K562 (cell line): ENCODE measurements around the gene POLR2A.

ENCODE experiments used
- BACH1 ChIP-seq: fragments of 200-800 bp; sonication (Bioruptor generic); IDR thresholded peaks from 2 replicates; pipeline ENCODE4 v1.6.1; 2016; ENCODE audit warnings: missing genetic modification characterization, missing compliant biosample characterization
- BHLHE40 ChIP-seq: IDR thresholded peaks from 2 replicates; pipeline ENCODE4 v1.6.1; 2011; ENCODE audit warnings: low read length, improper control_type of control experiment
- CHD4 ChIP-seq: fragments of 200-600 bp; sonication (generic); IDR thresholded peaks from 3 replicates; pipeline ENCODE4 v1.6.1; 2012; ENCODE audit warnings: low read depth, mild to moderate bottlenecking, mixed read lengths, low read length, inconsistent platforms; ENCODE audit not compliant: insufficient read depth, insufficient replicate concordance, poor library complexity, severe bottlenecking
- FOXP1 ChIP-seq: sonication (generic); formaldehyde crosslinking; IDR thresholded peaks from 2 replicates; pipeline ENCODE4 v1.8.0; 2022; ENCODE audit warnings: mild to moderate bottlenecking, missing genetic modification reagents
- GTF2A2 ChIP-seq: IDR thresholded peaks from 2 replicates; pipeline ENCODE4 v1.6.1; 2016; ENCODE audit warnings: mild to moderate bottlenecking, missing genetic modification characterization, missing compliant biosample characterization
- KDM4B ChIP-seq, 2 experiments: fragments of 450-650 bp in 1 of 2; sonication (generic) in 1 of 2; IDR thresholded peaks; 2 replicates each; pipeline ENCODE4 v1.6.1; 2016 to 2017; ENCODE audit warnings: borderline replicate concordance in 2 of 2, antibody characterized with exemption in 1 of 2, low read depth in 1 of 2, mild to moderate bottlenecking in 1 of 2
- SMAD4 ChIP-seq: fragments of 250-450 bp; sonication (Bioruptor Pico); conservative IDR thresholded peaks from 2 replicates; pipeline ENCODE4 v1.8.0; 2021; ENCODE audit warnings: inconsistent platforms, mild to moderate bottlenecking, moderate library complexity
- SNAPC5 ChIP-seq: fragments of 250-450 bp; sonication (Bioruptor Pico); IDR thresholded peaks from 2 replicates; pipeline ENCODE4 v1.8.0; 2021; ENCODE audit warnings: moderate library complexity, mild to moderate bottlenecking, inconsistent platforms
- TBP ChIP-seq: optimal IDR thresholded peaks from 2 replicates; pipeline ENCODE3; 2011; ENCODE audit warnings: low read depth, low read length, improper control_type of control experiment
- ZNF76 ChIP-seq: fragments of 250-450 bp; sonication (Bioruptor Pico); IDR thresholded peaks from 2 replicates; pipeline ENCODE4 v1.4.0; 2020; ENCODE audit warnings: mild to moderate bottlenecking, moderate library complexity, borderline replicate concordance
- TF ChIP-seq, protein P1 (sequence below), 2 experiments: fragments of 450-650 bp; formaldehyde crosslinking in 1 of 2; IDR thresholded peaks; 2 replicates each; pipeline versions ENCODE4 v1.4.0 to v1.6.1; 2014 to 2020; ENCODE audit warnings: mild to moderate bottlenecking in 2 of 2, borderline replicate concordance in 1 of 2, low read depth in 1 of 2
- TF ChIP-seq, protein P2 (sequence below), 3 experiments: IDR thresholded peaks in 2 of 3; conservative IDR thresholded peaks in 1 of 3; 2 replicates each; pipeline ENCODE4 v1.5.1; 2011 to 2012; ENCODE audit warnings: low read length in 3 of 3, mild to moderate bottlenecking in 3 of 3, control low read depth in 2 of 3, improper control_type of control experiment in 1 of 3, inconsistent platforms in 1 of 3, low read depth in 1 of 3, mixed read lengths in 1 of 3, moderate library complexity in 1 of 3; ENCODE audit not compliant: insufficient read depth in 2 of 3

DNA sequence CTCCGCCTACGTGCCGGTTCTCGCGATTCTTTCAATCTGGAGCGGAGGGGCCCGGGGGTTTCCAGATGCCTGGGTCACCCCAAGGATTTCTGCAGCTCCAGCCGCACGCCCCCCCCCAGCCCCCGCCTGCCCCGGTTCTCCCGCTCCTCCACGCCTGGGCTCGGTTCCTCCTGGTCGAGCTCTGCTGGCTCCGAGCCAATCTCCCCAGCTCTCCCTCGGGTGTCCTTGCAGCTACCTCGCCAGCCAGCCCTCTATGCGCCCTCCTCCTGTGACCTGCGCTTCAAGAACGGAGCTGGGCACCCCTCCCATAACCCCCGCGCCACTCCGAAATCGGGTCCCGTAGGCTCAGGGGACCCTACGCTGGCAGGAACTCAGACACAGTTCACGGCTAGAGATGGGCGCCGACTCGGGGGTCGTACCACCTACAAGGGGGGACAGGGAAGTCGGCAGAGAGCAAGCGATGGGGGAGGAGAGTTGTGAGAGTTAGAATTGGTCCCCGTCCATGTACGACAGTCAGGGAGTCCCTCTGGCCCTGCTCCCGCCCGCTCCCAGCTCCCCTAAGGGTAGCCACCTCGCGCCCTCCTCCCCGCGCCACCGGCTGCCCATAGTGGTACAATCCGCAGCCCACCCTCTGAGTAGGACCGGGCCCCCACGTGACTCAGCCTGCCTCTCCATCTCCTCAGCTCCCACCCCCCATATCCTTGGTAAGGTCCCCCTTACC, 43.9 kb upstream of the POLR2A start:
- TF ChIP-seq KDM4B (IDR thresholded peaks at IDR 0.05; ENCODE audit: borderline replicate concordance in 2 of 2, low read depth in 1 of 2) (no peak), FOXP1 (no peak), SNAPC5 (CRISPR knock-in tag) (no peak), CHD4 (no peak), GTF2A2 (no peak), ZNF76 (no peak), SMAD4 (CRISPR knock-in tag) (no peak), TBP (no peak), BHLHE40 (no peak), BACH1 (tag) (no peak)
- TF ChIP-seq, protein P1, sequence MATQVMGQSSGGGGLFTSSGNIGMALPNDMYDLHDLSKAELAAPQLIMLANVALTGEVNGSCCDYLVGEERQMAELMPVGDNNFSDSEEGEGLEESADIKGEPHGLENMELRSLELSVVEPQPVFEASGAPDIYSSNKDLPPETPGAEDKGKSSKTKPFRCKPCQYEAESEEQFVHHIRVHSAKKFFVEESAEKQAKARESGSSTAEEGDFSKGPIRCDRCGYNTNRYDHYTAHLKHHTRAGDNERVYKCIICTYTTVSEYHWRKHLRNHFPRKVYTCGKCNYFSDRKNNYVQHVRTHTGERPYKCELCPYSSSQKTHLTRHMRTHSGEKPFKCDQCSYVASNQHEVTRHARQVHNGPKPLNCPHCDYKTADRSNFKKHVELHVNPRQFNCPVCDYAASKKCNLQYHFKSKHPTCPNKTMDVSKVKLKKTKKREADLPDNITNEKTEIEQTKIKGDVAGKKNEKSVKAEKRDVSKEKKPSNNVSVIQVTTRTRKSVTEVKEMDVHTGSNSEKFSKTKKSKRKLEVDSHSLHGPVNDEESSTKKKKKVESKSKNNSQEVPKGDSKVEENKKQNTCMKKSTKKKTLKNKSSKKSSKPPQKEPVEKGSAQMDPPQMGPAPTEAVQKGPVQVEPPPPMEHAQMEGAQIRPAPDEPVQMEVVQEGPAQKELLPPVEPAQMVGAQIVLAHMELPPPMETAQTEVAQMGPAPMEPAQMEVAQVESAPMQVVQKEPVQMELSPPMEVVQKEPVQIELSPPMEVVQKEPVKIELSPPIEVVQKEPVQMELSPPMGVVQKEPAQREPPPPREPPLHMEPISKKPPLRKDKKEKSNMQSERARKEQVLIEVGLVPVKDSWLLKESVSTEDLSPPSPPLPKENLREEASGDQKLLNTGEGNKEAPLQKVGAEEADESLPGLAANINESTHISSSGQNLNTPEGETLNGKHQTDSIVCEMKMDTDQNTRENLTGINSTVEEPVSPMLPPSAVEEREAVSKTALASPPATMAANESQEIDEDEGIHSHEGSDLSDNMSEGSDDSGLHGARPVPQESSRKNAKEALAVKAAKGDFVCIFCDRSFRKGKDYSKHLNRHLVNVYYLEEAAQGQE (IDR thresholded peaks at IDR 0.05; ENCODE audit: borderline replicate concordance), result no peak
- TF ChIP-seq, protein P1 (CRISPR knock-in tag; IDR thresholded peaks at IDR 0.05; ENCODE audit: low read depth), result no peak
- TF ChIP-seq, protein P2, sequence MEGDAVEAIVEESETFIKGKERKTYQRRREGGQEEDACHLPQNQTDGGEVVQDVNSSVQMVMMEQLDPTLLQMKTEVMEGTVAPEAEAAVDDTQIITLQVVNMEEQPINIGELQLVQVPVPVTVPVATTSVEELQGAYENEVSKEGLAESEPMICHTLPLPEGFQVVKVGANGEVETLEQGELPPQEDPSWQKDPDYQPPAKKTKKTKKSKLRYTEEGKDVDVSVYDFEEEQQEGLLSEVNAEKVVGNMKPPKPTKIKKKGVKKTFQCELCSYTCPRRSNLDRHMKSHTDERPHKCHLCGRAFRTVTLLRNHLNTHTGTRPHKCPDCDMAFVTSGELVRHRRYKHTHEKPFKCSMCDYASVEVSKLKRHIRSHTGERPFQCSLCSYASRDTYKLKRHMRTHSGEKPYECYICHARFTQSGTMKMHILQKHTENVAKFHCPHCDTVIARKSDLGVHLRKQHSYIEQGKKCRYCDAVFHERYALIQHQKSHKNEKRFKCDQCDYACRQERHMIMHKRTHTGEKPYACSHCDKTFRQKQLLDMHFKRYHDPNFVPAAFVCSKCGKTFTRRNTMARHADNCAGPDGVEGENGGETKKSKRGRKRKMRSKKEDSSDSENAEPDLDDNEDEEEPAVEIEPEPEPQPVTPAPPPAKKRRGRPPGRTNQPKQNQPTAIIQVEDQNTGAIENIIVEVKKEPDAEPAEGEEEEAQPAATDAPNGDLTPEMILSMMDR (IDR thresholded peaks at IDR 0.05 in 2 of 3, conservative IDR thresholded peaks at IDR 0.05 in 1 of 3; ENCODE audit: insufficient read depth in 2 of 3, low read depth in 1 of 3, low read length in 3 of 3), result no peak
